Subcutaneous adipose tissue (tissue), 4 donors: ENCODE measurements around the gene CNST. TPM values are rescaled to one million over a fixed set of nuclear protein-coding genes. Genes with fewer than 3 reads are reported as not detected.

Source experiments
- total RNA-seq, 4 donors: library from RNA; depleted of rRNA; stranded (reverse); fragments of >200 nt; gene quantifications; one replicate each; pipeline ENCODE4 v1.1.0, GENCODE V29; 2016
- TF ChIP-seq, protein P1 (sequence below): fragments of 450-650 bp; IDR thresholded peaks from one replicate; pipeline ENCODE4 v1.5.1; 2016; ENCODE audit warnings: low read depth, mild to moderate bottlenecking, control low read depth, antibody characterized with exemption, moderate library complexity

CNST gene
- total RNA-seq, 4 donors from 2014 or later, result 26.9 to 45.7 (median 30.9) TPM

DNA sequence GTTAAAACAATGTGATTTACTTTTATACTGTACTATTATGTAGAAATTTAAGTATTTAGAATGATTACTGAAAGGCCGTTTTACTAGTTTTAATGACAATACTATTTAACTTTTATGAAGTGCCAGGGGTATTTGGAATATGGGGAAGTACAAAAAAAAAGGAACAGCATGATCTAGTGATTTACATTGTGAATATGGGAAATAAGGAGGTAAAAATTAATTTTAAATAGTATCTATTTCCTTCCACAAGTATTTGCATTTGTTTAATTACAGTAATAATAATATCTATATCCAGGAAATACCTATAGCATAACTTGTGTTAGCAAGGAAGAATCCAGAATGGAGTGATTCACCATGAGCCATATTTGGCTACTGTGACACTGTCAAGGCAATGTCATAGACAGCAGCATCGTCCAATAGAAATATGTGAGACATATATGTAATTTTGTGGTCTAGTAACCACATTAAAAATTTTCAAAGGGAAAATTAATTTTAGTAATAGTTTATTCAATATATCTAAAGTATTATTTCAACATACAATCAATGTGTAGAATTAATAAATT, 22.0 kb downstream of the CNST start:
- TF ChIP-seq, protein P1, sequence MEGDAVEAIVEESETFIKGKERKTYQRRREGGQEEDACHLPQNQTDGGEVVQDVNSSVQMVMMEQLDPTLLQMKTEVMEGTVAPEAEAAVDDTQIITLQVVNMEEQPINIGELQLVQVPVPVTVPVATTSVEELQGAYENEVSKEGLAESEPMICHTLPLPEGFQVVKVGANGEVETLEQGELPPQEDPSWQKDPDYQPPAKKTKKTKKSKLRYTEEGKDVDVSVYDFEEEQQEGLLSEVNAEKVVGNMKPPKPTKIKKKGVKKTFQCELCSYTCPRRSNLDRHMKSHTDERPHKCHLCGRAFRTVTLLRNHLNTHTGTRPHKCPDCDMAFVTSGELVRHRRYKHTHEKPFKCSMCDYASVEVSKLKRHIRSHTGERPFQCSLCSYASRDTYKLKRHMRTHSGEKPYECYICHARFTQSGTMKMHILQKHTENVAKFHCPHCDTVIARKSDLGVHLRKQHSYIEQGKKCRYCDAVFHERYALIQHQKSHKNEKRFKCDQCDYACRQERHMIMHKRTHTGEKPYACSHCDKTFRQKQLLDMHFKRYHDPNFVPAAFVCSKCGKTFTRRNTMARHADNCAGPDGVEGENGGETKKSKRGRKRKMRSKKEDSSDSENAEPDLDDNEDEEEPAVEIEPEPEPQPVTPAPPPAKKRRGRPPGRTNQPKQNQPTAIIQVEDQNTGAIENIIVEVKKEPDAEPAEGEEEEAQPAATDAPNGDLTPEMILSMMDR, result no peak

- TF ChIP-seq, protein P1, result no peak
Observed at GRCh38 chr1:246591047-246591446, 24.8 kb downstream of the CNST start.

DNA sequence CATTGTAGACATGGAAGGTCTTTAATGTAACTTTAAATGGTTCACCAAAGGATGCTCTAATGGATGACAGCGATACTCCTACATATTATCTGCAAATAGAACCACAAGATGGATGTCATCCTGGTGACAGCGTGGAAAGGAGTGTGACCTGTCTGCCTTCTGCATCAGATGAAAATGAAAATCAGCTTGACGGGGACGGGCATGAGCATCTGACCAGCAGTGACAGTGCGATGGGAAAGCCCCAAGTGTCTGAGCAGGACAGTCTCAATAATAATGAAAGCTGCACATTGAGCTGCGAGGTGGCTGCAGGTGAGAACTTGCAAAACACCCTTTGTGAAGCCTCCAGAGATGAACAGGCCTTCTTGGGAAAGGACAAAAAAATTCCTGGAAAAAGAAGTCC, 25.2 kb downstream of the CNST start:
- TF ChIP-seq, protein P1, result no peak

- TF ChIP-seq, protein P1, result no peak
Observed at GRCh38 chr1:246591958-246592357, 25.7 kb downstream of the CNST start.

DNA sequence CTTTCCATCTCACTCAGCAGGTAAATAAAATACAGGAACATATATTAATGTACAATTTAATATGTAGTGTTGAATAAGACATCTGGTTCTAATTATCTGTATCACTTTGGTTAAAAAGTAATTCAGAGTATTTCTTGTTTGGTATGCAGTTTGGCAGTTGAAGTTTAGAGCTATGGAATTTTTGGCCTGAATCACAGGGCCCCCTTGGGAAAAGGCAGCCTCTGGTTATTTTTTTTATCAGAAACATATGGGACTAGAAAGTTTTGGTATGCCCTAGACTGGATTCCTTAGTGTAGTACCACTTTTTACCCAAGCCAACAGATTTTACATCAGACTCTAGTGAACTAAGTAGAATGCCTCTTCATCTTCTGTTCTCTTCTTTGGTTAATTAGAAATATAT, 26.4 kb downstream of the CNST start:
- TF ChIP-seq, protein P1, result no peak

GRCh38 chr1:246595146-246595545, 28.9 kb downstream of the CNST start:
- TF ChIP-seq, protein P1, result no peak

GRCh38 chr1:246597340-246597739, 31.1 kb downstream of the CNST start:
- TF ChIP-seq, protein P1, result no peak
